H9 (cell line): ENCODE data around the gene MLPH. TPM values are rescaled to one million over a fixed set of nuclear protein-coding genes. Genes with fewer than 3 reads are reported as not detected.

Experiments
- DNase-seq: peaks from one replicate; pipeline ENCODE4 v3.0.0-alpha.2; 2017
- H2AFZ ChIP-seq: one replicate; pipeline ENCODE4 v1.6.1; 2013; ENCODE audit warnings: mild to moderate bottlenecking, low read length, control low read depth, moderate library complexity
- H2AK5ac ChIP-seq: 2 replicates; pipeline ENCODE4 v1.6.1; 2013; ENCODE audit warnings: low read length, control low read depth, mixed read lengths; ENCODE audit not compliant: insufficient read length
- H2BK120ac ChIP-seq: one replicate; pipeline ENCODE4 v1.6.1; 2013; ENCODE audit warnings: low read depth, mild to moderate bottlenecking, low read length, control low read depth, inconsistent platforms; ENCODE audit not compliant: poor library complexity, severe bottlenecking
- H2BK12ac ChIP-seq: 2 replicates; pipeline ENCODE4 v1.6.1; 2013; ENCODE audit warnings: low read length, control low read depth, mixed read lengths, low read depth; ENCODE audit not compliant: insufficient read length
- H2BK15ac ChIP-seq: 2 replicates; pipeline ENCODE4 v1.6.1; 2013; ENCODE audit warnings: low read depth, low read length, control low read depth
- H2BK20ac ChIP-seq: one replicate; pipeline ENCODE4 v1.6.1; 2013; ENCODE audit warnings: low read depth, mild to moderate bottlenecking, low read length, control low read depth, inconsistent platforms; ENCODE audit not compliant: poor library complexity, severe bottlenecking
- H2BK5ac ChIP-seq: 2 replicates; pipeline ENCODE4 v1.6.1; 2013; ENCODE audit warnings: low read length, control low read depth, mixed read lengths; ENCODE audit not compliant: insufficient read length
- H3K14ac ChIP-seq: 2 replicates; pipeline ENCODE4 v1.6.1; 2013; ENCODE audit warnings: low read length, control low read depth; ENCODE audit not compliant: insufficient read depth
- H3K18ac ChIP-seq: 2 replicates; pipeline ENCODE4 v1.6.1; 2013; ENCODE audit warnings: low read depth, mild to moderate bottlenecking, mixed read lengths, low read length, control low read depth; ENCODE audit not compliant: insufficient read length
- H3K23ac ChIP-seq: 2 replicates; pipeline ENCODE4 v1.6.1; 2013; ENCODE audit warnings: low read length, control low read depth, mixed read lengths, low read depth; ENCODE audit not compliant: insufficient read length
- H3K23me2 ChIP-seq: 2 replicates; pipeline ENCODE4 v1.6.1; 2013; ENCODE audit warnings: low read depth, mild to moderate bottlenecking, mixed read lengths, low read length, control low read depth; ENCODE audit not compliant: insufficient read length, poor library complexity, severe bottlenecking
- H3K27ac ChIP-seq: 2 replicates; pipeline ENCODE4 v1.5.1; 2013; ENCODE audit warnings: low read length, control low read depth, mixed read lengths, low read depth; ENCODE audit not compliant: insufficient read length
- H3K27me3 ChIP-seq: 2 replicates; pipeline ENCODE4 v1.6.1; 2013; ENCODE audit warnings: low read length, control low read depth, inconsistent platforms; ENCODE audit not compliant: insufficient read depth
- H3K4ac ChIP-seq: 2 replicates; pipeline ENCODE4 v1.6.1; 2013; ENCODE audit warnings: low read depth, mild to moderate bottlenecking, control low read depth, inconsistent platforms, low read length, moderate library complexity
- H3K4me1 ChIP-seq: 2 replicates; pipeline ENCODE4 v1.6.1; 2013; ENCODE audit warnings: low read length, control low read depth, inconsistent platforms; ENCODE audit not compliant: insufficient read depth
- H3K4me2 ChIP-seq: 2 replicates; pipeline ENCODE4 v1.6.1; 2013; ENCODE audit warnings: low read length, control low read depth, mixed read lengths; ENCODE audit not compliant: insufficient read length, insufficient read depth
- H3K56ac ChIP-seq: 2 replicates; pipeline ENCODE4 v1.6.1; 2013; ENCODE audit warnings: low read depth, mild to moderate bottlenecking, mixed read lengths, low read length, control low read depth; ENCODE audit not compliant: insufficient read length
- H3K79me1 ChIP-seq: 2 replicates; pipeline ENCODE4 v1.6.1; 2013; ENCODE audit warnings: low read depth, mild to moderate bottlenecking, moderate library complexity, low read length, control low read depth, inconsistent platforms; ENCODE audit not compliant: insufficient read depth, poor library complexity, severe bottlenecking
- H3K79me2 ChIP-seq: 2 replicates; pipeline ENCODE4 v1.6.1; 2013; ENCODE audit warnings: low read length, control low read depth, inconsistent platforms; ENCODE audit not compliant: insufficient read depth
- H3K9ac ChIP-seq: 2 replicates; pipeline ENCODE4 v1.6.1; 2013; ENCODE audit warnings: low read length, control low read depth, mixed read lengths; ENCODE audit not compliant: insufficient read length; ENCODE audit errors: extremely low read depth
- H3K9me3 ChIP-seq: one replicate; pipeline ENCODE4 v1.6.1; 2013; ENCODE audit warnings: low read depth, low read length, inconsistent platforms; ENCODE audit not compliant: control insufficient read depth
- H3T11ph ChIP-seq: one replicate; pipeline ENCODE4 v1.6.1; 2013; ENCODE audit warnings: mild to moderate bottlenecking, low read length, control low read depth, inconsistent platforms
- H4K20me1 ChIP-seq: one replicate; pipeline ENCODE4 v1.6.1; 2013; ENCODE audit not compliant: control insufficient read depth, insufficient read length, insufficient read depth
- H4K5ac ChIP-seq: 2 replicates; pipeline ENCODE4 v1.6.1; 2013; ENCODE audit warnings: low read depth, mild to moderate bottlenecking, mixed read lengths, low read length, control low read depth; ENCODE audit not compliant: insufficient read length
- H4K8ac ChIP-seq: replicated peaks from 2 replicates; pipeline ENCODE4 v1.6.1; 2013; ENCODE audit warnings: low read length, control low read depth, mixed read lengths, low read depth; ENCODE audit not compliant: insufficient read length
- H4K91ac ChIP-seq: 2 replicates; pipeline ENCODE4 v1.6.1; 2013; ENCODE audit warnings: low read depth, mild to moderate bottlenecking, moderate library complexity, mixed read lengths, low read length, control low read depth; ENCODE audit not compliant: insufficient read length
- H3K27ac Mint-ChIP-seq, 3 experiments: 2 replicates in 2 of 3; 3 replicates in 1 of 3; pipeline ENCODE4 v1.8.0; 2020 to 2021; ENCODE audit warnings: mixed read lengths in 3 of 3, mild to moderate bottlenecking in 1 of 3, moderate library complexity in 1 of 3
- H3K27me3 Mint-ChIP-seq: 2 replicates; pipeline ENCODE4 v1.8.0; 2021; ENCODE audit warnings: low read depth, mild to moderate bottlenecking, moderate library complexity, mixed read lengths
- H3K36me3 Mint-ChIP-seq, 3 experiments: 2 replicates in 2 of 3; 3 replicates in 1 of 3; pipeline ENCODE4 v1.8.0; 2020 to 2021; ENCODE audit warnings: low read depth in 3 of 3, mixed read lengths in 3 of 3; ENCODE audit not compliant: insufficient read depth in 1 of 3
- H3K4me1 Mint-ChIP-seq, 2 experiments: 2 replicates each; pipeline ENCODE4 v1.8.0; 2020; ENCODE audit warnings: mixed read lengths in 2 of 2
- H3K4me3 Mint-ChIP-seq, 2 experiments: 2 replicates in 1 of 2; 3 replicates in 1 of 2; pipeline ENCODE4 v1.8.0; 2020 to 2021; ENCODE audit warnings: mild to moderate bottlenecking in 2 of 2, mixed read lengths in 2 of 2, moderate library complexity in 1 of 2
- H3K9me3 Mint-ChIP-seq, 2 experiments: 2 replicates in 1 of 2; 3 replicates in 1 of 2; pipeline ENCODE4 v1.8.0; 2020; ENCODE audit warnings: mild to moderate bottlenecking in 2 of 2, mixed read lengths in 2 of 2, moderate library complexity in 1 of 2
- CTCF ChIP-seq: fragments of 200-600 bp; sonication (generic); conservative IDR thresholded peaks from 3 replicates; pipeline ENCODE4 v1.8.0; 2021; ENCODE audit warnings: antibody characterized with exemption, mild to moderate bottlenecking
- WGBS: extraction: QIAGEN DNeasy Blood & Tissue Kit; methylation state at CpG from one replicate; pipeline ENCODE4 v1.1.7; 2013; ENCODE audit warnings: missing lambda C conversion rate, low lambda C conversion rate, mixed read lengths; ENCODE audit not compliant: insufficient read length; ENCODE audit errors: extremely low coverage; 5-methylcytosine and 5-hydroxymethylcytosine counted together
- total RNA-seq: library from RNA; stranded (reverse); gene quantifications from 2 replicates; pipeline ENCODE4 v1.2.1, GENCODE V29; 2021

The MLPH gene
- total RNA-seq, 1 experiment from 2014 or later = 3.4 TPM

- TF ChIP-seq CTCF = no peak
Observed at GRCh38 chr2:237574894-237575868, 88.1 kb downstream of the MLPH start.

More at GRCh38 chr2:237574894-237575868, 88.1 kb downstream of the MLPH start:
- no peaks in the 10 kb centered on the region for H3K27me3 Mint-ChIP-seq
- Histone ChIP-seq H3K56ac (no peak overlapping the region), H3K14ac (no peak overlapping the region; the same call in 1 of the 2 replicates), H3K18ac (no peak overlapping the region), H3K9ac (no peak overlapping the region), H4K91ac (no peak overlapping the region), H4K5ac (no peak overlapping the region), H2BK5ac (no peak overlapping the region), H2BK20ac (no peak overlapping the region), H4K8ac (no peak overlapping the region), H4K20me1 (no peaks in the 10 kb centered on the region), H3T11ph (no peak overlapping the region), H2AFZ (no peak overlapping the region), H3K23me2 (no peaks in the 10 kb centered on the region), H3K4me2 (no peak overlapping the region), H3K23ac (no peak overlapping the region), H3K79me2 (no peaks in the 10 kb centered on the region), H2BK12ac (no peak overlapping the region), H2BK15ac (no peak overlapping the region), H3K27ac (no peak overlapping the region), H3K79me1 (no peaks in the 10 kb centered on the region), H2AK5ac (no peak overlapping the region), H3K4ac (no peak overlapping the region), H3K27me3 (no peaks in the 10 kb centered on the region), H2BK120ac (no peak overlapping the region), H3K4me1 (0 out of 2 replicates have a peak, but pooled peaks cover 3% of the 10 kb centered on the region), H3K9me3 (no peaks in the 10 kb centered on the region)
- H3K36me3 Mint-ChIP-seq = peaks cover 0 to 34% (median 5%) of the 10 kb centered on the region in 3 experiments; a peak in 4 of 7 replicates
- no CpG with 5 or more reads among the region's 25 CpGs for WGBS
- peaks cover 13 to 14% of the 10 kb centered on the region in 2 experiments for H3K4me1 Mint-ChIP-seq
- H3K9me3 Mint-ChIP-seq = no peaks in the 10 kb centered on the region
- H3K4me3 Mint-ChIP-seq = no peak overlapping the region
- no peak for DNase-seq
- H3K27ac Mint-ChIP-seq = peak overlapping the region in 1 of 3 experiments; percentile 68; a peak in 1 of 7 replicates
